HCT116 (cell line): ENCODE measurements around the gene UPP1. TPM values are rescaled to one million over a fixed set of nuclear protein-coding genes. Genes with fewer than 3 reads are reported as not detected.

Experiments
- ATAC-seq: fragments of 200-7000 bp; cut with Tn5 transposase; 2 replicates; pipeline ENCODE4 v1.9.1; 2020; ENCODE audit warnings: mild to moderate bottlenecking, moderate library complexity
- BruUV-seq: library from RNA; stranded (reverse); fragments of 400-500 nt; replicated peaks from 2 replicates; lab custom pipeline; 2021; lab: Mats Ljungman, UMichigan
- CTCF ChIA-PET: fragments of 300-600 bp; sonication (Branson Sonifier 250); formaldehyde crosslinking; loops from one replicate; lab custom pipeline; 2021; ENCODE audit warnings: antibody characterized with exemption; lab: Charles Lee
- POLR2A ChIA-PET: fragments of 300-600, 350-600 bp; sonication (Branson Sonifier 250); formaldehyde crosslinking; loops from one replicate; lab custom pipeline; 2021; ENCODE audit warnings: antibody characterized with exemption; lab: Charles Lee
- RAD21 ChIA-PET, 2 experiments: fragments of 300-600 bp; sonication (Branson Sonifier 250); formaldehyde crosslinking; loops; one replicate each; lab custom pipeline; 2023; ENCODE audit warnings: low total read pairs in 2 of 2; ENCODE audit not compliant: uncharacterized antibody in 2 of 2, unreplicated experiment in 2 of 2, low non-redundant PET in 1 of 2; lab: Charles Lee
- DNase-seq: peaks from one replicate; pipeline ENCODE4 v3.0.0-alpha.2; 2010; ENCODE audit warnings: low read depth, low spot score
- H2AFZ ChIP-seq: fragments of 200-600 bp; shearing (Covaris generic), sonication (generic); 2 replicates; pipeline ENCODE4 v1.6.1; 2017; ENCODE audit warnings: low read depth, mixed run types, mixed read lengths, antibody characterized with exemption, low read length; ENCODE audit not compliant: poor library complexity, severe bottlenecking
- H3K27ac ChIP-seq: 2 replicates; pipeline ENCODE4 v1.5.1; 2012; ENCODE audit warnings: low read depth, low read length
- H3K27me3 ChIP-seq: fragments of 200-600 bp; sonication (generic); 2 replicates; pipeline ENCODE4 v1.6.1; 2016; ENCODE audit warnings: mixed run types, low read length, mixed read lengths; ENCODE audit not compliant: insufficient read depth
- H3K36me3 ChIP-seq, 2 experiments: fragments of 200-500 bp in 1 of 2; fragments of 200-600 bp in 1 of 2; sonication (Bioruptor generic) in 1 of 2; sonication (generic) in 1 of 2; 2 replicates each; pipeline versions ENCODE4 v1.5.1 to v1.6.1; 2014 to 2016; ENCODE audit warnings: low read length in 2 of 2, inconsistent platforms in 1 of 2, mixed read lengths in 1 of 2, mixed run types in 1 of 2; ENCODE audit not compliant: insufficient read depth in 2 of 2, control insufficient read depth in 1 of 2
- H3K4me1 ChIP-seq, 2 experiments: fragments of 200-600 bp in 1 of 2; sonication (generic) in 1 of 2; 2 replicates each; pipeline versions ENCODE4 v1.5.1 to v1.6.1; 2012 to 2017; ENCODE audit warnings: low read length in 2 of 2, inconsistent platforms in 1 of 2, mild to moderate bottlenecking in 1 of 2, mixed read lengths in 1 of 2, mixed run types in 1 of 2, moderate library complexity in 1 of 2; ENCODE audit not compliant: insufficient read depth in 2 of 2, control insufficient read depth in 1 of 2
- H3K4me2 ChIP-seq: fragments of 200-600 bp; sonication (generic); 2 replicates; pipeline ENCODE4 v1.6.1; 2017; ENCODE audit warnings: mixed run types, low read length, mixed read lengths
- H3K4me3 ChIP-seq, 2 experiments: fragments of 200-600 bp in 1 of 2; sonication (generic) in 1 of 2; replicated peaks in 1 of 2; 2 replicates each; pipeline ENCODE4 v1.5.1; 2011 to 2016; ENCODE audit warnings: low read length in 2 of 2, control low read depth in 1 of 2, low read depth in 1 of 2, mild to moderate bottlenecking in 1 of 2, mixed read lengths in 1 of 2, mixed run types in 1 of 2
- H3K79me2 ChIP-seq: fragments of 200-600 bp; sonication (generic); 2 replicates; pipeline ENCODE4 v1.6.1; 2017; ENCODE audit warnings: mild to moderate bottlenecking, mixed run types, low read length, moderate library complexity, mixed read lengths; ENCODE audit not compliant: insufficient read depth
- H3K9ac ChIP-seq: fragments of 200-600 bp; sonication (generic); 2 replicates; pipeline ENCODE4 v1.6.1; 2016; ENCODE audit warnings: low read length, mixed read lengths
- H3K9me2 ChIP-seq: fragments of 200-600 bp; sonication (generic), shearing (Covaris generic); 2 replicates; pipeline ENCODE4 v1.6.1; 2017; ENCODE audit warnings: mixed run types, mild to moderate bottlenecking, moderate library complexity; ENCODE audit not compliant: insufficient read depth
- H3K9me3 ChIP-seq, 2 experiments: fragments of 200-500 bp in 1 of 2; fragments of 200-600 bp in 1 of 2; sonication (Bioruptor generic) in 1 of 2; sonication (generic) in 1 of 2; 2 replicates each; pipeline ENCODE4 v1.6.1; 2014 to 2017; ENCODE audit warnings: low read length in 2 of 2, mixed read lengths in 2 of 2, inconsistent platforms in 1 of 2, low read depth in 1 of 2, mild to moderate bottlenecking in 1 of 2, mixed run types in 1 of 2, moderate library complexity in 1 of 2; ENCODE audit not compliant: control insufficient read depth in 1 of 2, insufficient read depth in 1 of 2
- H4K20me1 ChIP-seq: fragments of 200-600 bp; sonication (generic), shearing (Covaris generic); 2 replicates; pipeline ENCODE4 v1.6.1; 2017; ENCODE audit warnings: mixed run types, mild to moderate bottlenecking, moderate library complexity; ENCODE audit not compliant: insufficient read depth
- ATF3 ChIP-seq: IDR thresholded peaks from 2 replicates; pipeline ENCODE4 v1.6.1; 2012
- CBX3 ChIP-seq: IDR thresholded peaks from 2 replicates; pipeline ENCODE4 v1.6.1; 2012; ENCODE audit warnings: low read depth
- EZH2phosphoT487 ChIP-seq: fragments of 200-600 bp; IDR thresholded peaks from 2 replicates; pipeline ENCODE4 v1.6.1; 2018; ENCODE audit warnings: antibody characterized with exemption, borderline replicate concordance
- FOSL1 ChIP-seq: IDR thresholded peaks from 2 replicates; pipeline ENCODE4 v1.6.1; 2012; ENCODE audit warnings: low read depth
- TCF7L2 ChIP-seq: IDR thresholded peaks from 2 replicates; pipeline ENCODE4 v1.7.0; 2011; ENCODE audit warnings: borderline replicate concordance, inconsistent platforms; ENCODE audit not compliant: insufficient read depth, insufficient read length; ENCODE audit errors: extremely low read depth
- ZNF274 ChIP-seq: fragments of 200-500 bp; sonication (Bioruptor generic); IDR thresholded peaks from 2 replicates; pipeline ENCODE4 v1.6.1; 2014; ENCODE audit warnings: mild to moderate bottlenecking, low read depth, low read length, inconsistent platforms
- intact Hi-C: fragments of 100-400 bp; cut with micrococcal nuclease; formaldehyde crosslinking; loops from 2 replicates; pipeline ENCODE4 v1.10.0; 2022
- total RNA-seq: library from RNA; stranded (reverse); gene quantifications from one replicate; pipeline ENCODE4 v1.2.1, GENCODE V29; 2021; ENCODE audit not compliant: unreplicated experiment

UPP1 gene
- total RNA-seq, 1 experiment from 2014 or later: 42.7 TPM

GRCh38 chr7:48090095-48090805, 1.2 kb downstream of the UPP1 start:
- H3K4me1 ChIP-seq: peaks cover 61 to 82% of the 10 kb centered on the region in 2 experiments
- H4K20me1 ChIP-seq: no peaks in the 10 kb centered on the region
- intact Hi-C loops: no loop called here
- H3K27me3 ChIP-seq: no peaks in the 10 kb centered on the region
- DNase-seq (no peak), ATAC-seq (no peak)
- peak overlapping the region; percentile 81 for H3K9ac ChIP-seq
- H3K79me2 ChIP-seq: peaks cover 3% of the 10 kb centered on the region; the same call in 1 of the 2 replicates
- TF ChIP-seq CBX3: no peak
- no peak for TF ChIP-seq ZNF274
- TF ChIP-seq ATF3: no peak
- no peak for TF ChIP-seq EZH2phosphoT487
- TF ChIP-seq TCF7L2: peak; percentile 67
- TF ChIP-seq FOSL1: no peak
- TF ChIP-seq, all 23 proteins: peak for 1
- H3K36me3 ChIP-seq: peaks cover 0 to 2% of the 10 kb centered on the region in 2 experiments; a peak in 2 of 4 replicates
- peak overlapping the region; percentile 94; the same call in 1 of the 2 replicates for H3K27ac ChIP-seq
- ChIA-PET RAD21 (no interaction called here), CTCF (no interaction called here), POLR2A (interaction anchor here (2.1 kb wide), 1 partner anchor 107 kb away, joined by 5 read pairs; no protein-coding TSS in a partner anchor)
- H2AFZ ChIP-seq: no peak overlapping the region
- H3K4me2 ChIP-seq: peak overlapping the region; percentile 95
- no peaks in the 10 kb centered on the region for H3K9me2 ChIP-seq
- no peaks in the 10 kb centered on the region for H3K9me3 ChIP-seq
- peak overlapping the region; percentile 69 to 77 for H3K4me3 ChIP-seq
- no TSS peak for BruUV-seq
